Transverse colon (tissue), 4 donors: Measurements from ENCODE around the gene MGST3. TPM values are rescaled to one million over a fixed set of nuclear protein-coding genes. Genes with fewer than 3 reads are reported as not detected.

Experiments used
- DNase-seq: peaks from one replicate; pipeline ENCODE4 v3.0.0-alpha.2; 2019
- H3K27ac ChIP-seq, 4 donors: fragments of 200-600 bp; sonication (generic); 2 replicates each; pipeline ENCODE4 v1.5.1; 2016 to 2018; ENCODE audit warnings: inconsistent platforms in 4 of 4
- H3K27me3 ChIP-seq: fragments of 200-600 bp; sonication (generic); 2 replicates; pipeline ENCODE4 v1.5.1; 2017; ENCODE audit warnings: inconsistent platforms
- H3K36me3 ChIP-seq, 4 donors: fragments of 200-600 bp; sonication (generic); 2 replicates each; pipeline ENCODE4 v1.5.1; 2017 to 2019; ENCODE audit warnings: inconsistent platforms in 4 of 4
- H3K4me1 ChIP-seq, 4 donors: fragments of 200-600 bp; sonication (generic); 2 replicates each; pipeline ENCODE4 v1.5.1; 2017 to 2020; ENCODE audit warnings: inconsistent platforms in 4 of 4
- H3K4me3 ChIP-seq, 4 donors: fragments of 200-600 bp; sonication (generic); 1 replicate in 1 of 4; 2 replicates in 3 of 4; pipeline versions ENCODE4 v1.5.1 to v1.6.1; 2017 to 2019; ENCODE audit warnings: inconsistent platforms in 4 of 4
- H3K9me3 ChIP-seq, 2 donors: fragments of 200-600 bp; sonication (generic); 2 replicates each; pipeline ENCODE4 v1.5.1; 2017 to 2019; ENCODE audit warnings: inconsistent platforms in 2 of 2
- CTCF ChIP-seq, 5 experiments: fragments of 200-600 bp in 3 of 5; fragments of 450-650 bp in 2 of 5; sonication (generic) in 3 of 5; IDR thresholded peaks; 1 replicate in 2 of 5; 2 replicates in 3 of 5; pipeline ENCODE4 v1.5.1; 2016 to 2017; ENCODE audit warnings: antibody characterized with exemption in 5 of 5, inconsistent platforms in 3 of 5, mild to moderate bottlenecking in 2 of 5, moderate library complexity in 1 of 5
- EP300 ChIP-seq: sonication (generic); formaldehyde crosslinking; IDR thresholded peaks from one replicate; pipeline ENCODE4 v1.6.1; 2017; ENCODE audit warnings: antibody characterized with exemption, low read depth
- POLR2A ChIP-seq: fragments of 450-650 bp; IDR thresholded peaks from one replicate; pipeline ENCODE4 v1.6.1; 2016; ENCODE audit warnings: antibody characterized with exemption, mild to moderate bottlenecking, moderate library complexity
- POLR2AphosphoS5 ChIP-seq, 3 donors: sonication (generic); formaldehyde crosslinking; IDR thresholded peaks; one replicate each; pipeline ENCODE4 v1.6.1; 2016; ENCODE audit warnings: antibody characterized with exemption in 3 of 3
- WGBS, 2 donors: methylation state at CpG; one replicate each; pipeline ENCODE4 v1.1.5; 2018; ENCODE audit warnings: low coverage in 1 of 2; 5-methylcytosine and 5-hydroxymethylcytosine counted together
- in situ Hi-C, 4 donors: fragments of 200-750 bp; cut with MboI; loops; one replicate each; pipeline versions ENCODE4 v1.15.0 to v1.15.1; 2017; ENCODE audit warnings: low sequenced_read_pairs in 3 of 4, low pct_ligation_motif_present in 1 of 4, low pct_unique_long_range_greater_than_20kb in 1 of 4
- intact Hi-C: fragments of 100-400 bp; cut with DNase I; formaldehyde crosslinking; loops from one replicate; pipeline ENCODE4 v1.15.1; 2023; ENCODE audit warnings: low total_unique reads
- total RNA-seq, 4 donors: library from RNA; depleted of rRNA; stranded (reverse); fragments of >200 nt; gene quantifications; one replicate each; pipeline ENCODE4 v1.1.0, GENCODE V29; 2016

The MGST3 gene
- total RNA-seq, 4 donors from 2014 or later: 84.4 to 387 (median 220) TPM

GRCh38 chr1:165696625-165697100, 65.6 kb downstream of the MGST3 start:
- DNase-seq: no peak

GRCh38 chr1:165697491-165697880, 66.5 kb downstream of the MGST3 start:
- TF ChIP-seq POLR2AphosphoS5 (IDR thresholded peaks at IDR 0.05): no peak
- TF ChIP-seq POLR2A: no peak
- no peak for TF ChIP-seq EP300
- TF ChIP-seq CTCF (IDR thresholded peaks at IDR 0.05): no peak
- DNase-seq: no peak
- H3K27me3 ChIP-seq: no peaks in the 10 kb centered on the region
- intact Hi-C loops (loop anchor here (10.0 kb wide), 1 partner anchor 53 kb away; no protein-coding TSS in a partner anchor), in situ Hi-C loops (loop anchor here in 1 of 4 donors (10.0 kb wide), 1 partner anchor 93 kb away; no protein-coding TSS in a partner anchor)
- peak overlapping the region; percentile 67 to 69 (median 67) for H3K4me3 ChIP-seq
- H3K36me3 ChIP-seq: peaks cover 0 to 5% (median 0%) of the 10 kb centered on the region in 4 donors
- 30 to 35% methylated on average over 8 of the region's 8 CpGs for WGBS, 2 donors
- H3K27ac ChIP-seq: peak overlapping the region; percentile 93 to 96 (median 96)
- H3K9me3 ChIP-seq: no peaks in the 10 kb centered on the region
- peaks cover 13 to 29% (median 20%) of the 10 kb centered on the region in 4 donors for H3K4me1 ChIP-seq

More at GRCh38 chr1:165696625-165697100, 65.6 kb downstream of the MGST3 start:
- H3K27me3 ChIP-seq: no peaks in the 10 kb centered on the region
- H3K27ac ChIP-seq: peak overlapping the region; percentile 52 to 96 (median 94)
- peaks cover 13 to 29% (median 20%) of the 10 kb centered on the region in 4 donors for H3K4me1 ChIP-seq
- no peaks in the 10 kb centered on the region for H3K9me3 ChIP-seq
- no peak for TF ChIP-seq CTCF (IDR thresholded peaks at IDR 0.05)
- TF ChIP-seq POLR2AphosphoS5 (IDR thresholded peaks at IDR 0.05): no peak
- no peak for TF ChIP-seq EP300
- TF ChIP-seq POLR2A: no peak
- intact Hi-C loops (loop anchor here (10.0 kb wide), 1 partner anchor 52 kb away; no protein-coding TSS in a partner anchor), in situ Hi-C loops (loop anchor here in 1 of 4 donors (10.0 kb wide), 1 partner anchor 92 kb away; no protein-coding TSS in a partner anchor)
- H3K36me3 ChIP-seq: peaks cover 0 to 5% (median 0%) of the 10 kb centered on the region in 4 donors
- H3K4me3 ChIP-seq: peak overlapping the region in 1 of 4 donors; percentile 67
- whole genome bisulfite sequencing, 2 donors: 8 to 16% methylated on average over 2 of the region's 2 CpGs

DNA sequence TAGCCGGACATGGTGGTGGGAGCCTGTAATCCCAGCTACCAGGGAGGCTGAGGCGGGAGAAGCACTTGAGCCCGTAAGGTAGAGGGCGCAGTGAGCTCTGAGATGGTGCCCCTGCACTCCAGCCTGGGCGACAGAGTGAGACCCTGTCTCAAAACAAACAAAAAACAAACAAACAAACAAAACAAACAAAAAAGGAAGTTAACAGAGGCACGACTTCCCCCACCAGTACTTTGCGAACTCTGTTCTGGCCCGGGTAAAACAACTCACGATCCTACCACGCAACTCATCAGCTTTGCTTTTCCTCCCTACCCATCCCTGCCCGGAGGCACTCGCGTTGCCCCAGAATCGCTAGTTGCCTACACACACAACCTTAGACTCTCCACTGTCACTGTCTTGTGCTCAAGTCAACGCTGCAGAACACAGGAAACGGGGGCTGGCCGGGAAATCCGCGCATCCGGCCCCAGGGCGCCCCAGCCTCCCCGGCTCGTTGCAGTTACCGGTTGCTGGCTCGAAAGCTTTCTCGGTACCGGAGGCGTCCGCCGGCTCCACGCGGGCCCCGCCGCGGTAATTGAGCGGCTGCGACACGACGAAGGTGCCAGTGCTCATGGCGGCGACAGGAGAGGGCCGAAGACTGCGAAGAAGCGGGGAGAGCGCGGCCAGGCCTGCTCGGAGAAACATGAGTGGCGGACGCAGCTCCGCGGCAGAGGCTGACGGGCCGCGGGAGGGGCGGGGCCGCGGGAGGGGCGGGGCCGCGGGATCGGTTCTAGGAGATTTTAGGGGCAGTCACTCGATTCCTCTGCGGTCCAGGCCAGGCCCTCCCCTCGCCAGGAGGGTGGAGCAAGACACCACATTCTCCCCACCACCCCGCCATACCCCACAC, 67.1 kb downstream of the MGST3 start, which contains the start of gene ALDH9A1:
Gene ALDH9A1 (minus strand): TSS at position 682 of the 880 bp plus-strand sequence. CDS start 4 bp downstream, at position 678.
- Histone ChIP-seq H3K4me1 (peaks cover 13 to 29% (median 20%) of the 10 kb centered on the region in 4 donors), H3K27me3 (no peaks in the 10 kb centered on the region), H3K4me3 (peak within 1 kb of the TSS; percentile 67 to 69 (median 67)), H3K36me3 (peaks cover 0 to 5% (median 0%) of the 10 kb centered on the region in 4 donors), H3K9me3 (no peaks in the 10 kb centered on the region), H3K27ac (peak within 1 kb of the TSS; percentile 93 to 96 (median 96))
- in situ Hi-C loops (loop anchor here in 1 of 4 donors (10.0 kb wide), 1 partner anchor 93 kb away; no protein-coding TSS in a partner anchor), intact Hi-C loops (loop anchor here (10.0 kb wide), 1 partner anchor 53 kb away; no protein-coding TSS in a partner anchor)
- DNase-seq: peak; percentile 93
- WGBS, 2 donors: 0 to 1% methylated on average over 17 to 64 of the region's 65 CpGs
- TF ChIP-seq EP300 (no peak), POLR2A (peak; percentile 80), POLR2AphosphoS5 (IDR thresholded peaks at IDR 0.05) (peak; percentile 94 to 97 (median 95)), CTCF (IDR thresholded peaks at IDR 0.05) (peak in 4 of 5 experiments; percentile 13 to 48 (median 22))

- Histone ChIP-seq H3K9me3 (no peaks in the 10 kb centered on the region), H3K27me3 (no peaks in the 10 kb centered on the region), H3K4me1 (peaks cover 13 to 29% (median 20%) of the 10 kb centered on the region in 4 donors), H3K4me3 (peak overlapping the region; percentile 14 to 69 (median 67)), H3K27ac (peak overlapping the region; percentile 93 to 96 (median 96)), H3K36me3 (peaks cover 0 to 5% (median 0%) of the 10 kb centered on the region in 4 donors)
- peak in 1 of 5 experiments; percentile 16 for TF ChIP-seq CTCF (IDR thresholded peaks at IDR 0.05)
- no peak for TF ChIP-seq POLR2A
- WGBS, 2 donors: 0% methylated on average over 6 to 7 of the region's 7 CpGs
- intact Hi-C loops: loop anchor here (10.0 kb wide), 1 partner anchor 54 kb away; no protein-coding TSS in a partner anchor
- in situ Hi-C loops: loop anchor here in 1 of 4 donors (10.0 kb wide), 1 partner anchor 94 kb away; no protein-coding TSS in a partner anchor
- no peak for DNase-seq
Measured at GRCh38 chr1:165698761-165699052, 67.7 kb downstream of the MGST3 start.
